22Rv1 (cell line): ENCODE results near the gene THSD4.

ENCODE experiments used
- CTCF ChIP-seq: fragments of 450-650 bp; IDR thresholded peaks from 2 replicates; pipeline ENCODE4 v1.5.1; 2017; ENCODE audit warnings: mild to moderate bottlenecking
- ZFX ChIP-seq: fragments of 450-650 bp; IDR thresholded peaks from 2 replicates; pipeline ENCODE4 v1.6.1; 2017; ENCODE audit warnings: antibody characterized with exemption, borderline replicate concordance

- TF ChIP-seq CTCF (no peak), ZFX (no peak)
Measured at GRCh38 chr15:71143373-71144310, 28.4 kb downstream of the THSD4 start.
